ENCODE data around the gene PXDC1. TPM values are rescaled to one million over a fixed set of nuclear protein-coding genes. Genes with fewer than 3 reads are reported as not detected.
A peak's percentile ranks its signal among the peaks of the same experiment; 100 is the strongest.

The PXDC1 gene
- total and polyA plus RNA-seq, 8 donors = 1.2 to 90.1 (median 35.3) TPM

- 53 to 57% (median 56%) methylated on average over 12 of the region's 12 CpGs for WGBS, 5 donors
- peaks cover 49 to 79% (median 77%) of the 10 kb centered on the region in 4 donors for H3K4me1 ChIP-seq
- DNase-seq = peak; percentile 72 to 78
These were observed 3.1 kb downstream of the PXDC1 start for GRCh38 chr6:3748208-3749066.

GRCh38 chr6:3747100-3747737 lies 4.3 kb downstream of the PXDC1 start:
- Histone ChIP-seq H3K27ac (peak overlapping the region in 3 of 5 donors; percentile 1 to 96 (median 81)), H3K36me3 (peaks cover 0 to 14% (median 6%) of the 10 kb centered on the region in 4 donors)

More at GRCh38 chr6:3748208-3749066, 3.1 kb downstream of the PXDC1 start:
- Histone ChIP-seq H3K27ac (peak overlapping the region; percentile 94 to 99 (median 96)), H3K4me3 (peak overlapping the region; percentile 56 to 82 (median 78)), H3K36me3 (peaks cover 0 to 14% (median 6%) of the 10 kb centered on the region in 4 donors), H3K27me3 (peaks cover 0 to 22% (median 0%) of the 10 kb centered on the region in 3 donors), H3K9me3 (no peaks in the 10 kb centered on the region)
- intact Hi-C loops (cut with DNase I; ENCODE audit: low total_unique reads) = loop anchor here (10.0 kb wide), 1 partner anchor 76 kb away; no protein-coding TSS in a partner anchor
- TF ChIP-seq EP300 (IDR thresholded peaks at IDR 0.05) = no peak
- TF ChIP-seq POLR2A (IDR thresholded peaks at IDR 0.05) = no peak
- TF ChIP-seq CTCF (IDR thresholded peaks at IDR 0.05) = peak in 5 of 7 experiments; percentile 19 to 45 (median 36)
- TF ChIP-seq POLR2AphosphoS5 (IDR thresholded peaks at IDR 0.05) = peak in 1 of 3 donors; percentile 52

DNA sequence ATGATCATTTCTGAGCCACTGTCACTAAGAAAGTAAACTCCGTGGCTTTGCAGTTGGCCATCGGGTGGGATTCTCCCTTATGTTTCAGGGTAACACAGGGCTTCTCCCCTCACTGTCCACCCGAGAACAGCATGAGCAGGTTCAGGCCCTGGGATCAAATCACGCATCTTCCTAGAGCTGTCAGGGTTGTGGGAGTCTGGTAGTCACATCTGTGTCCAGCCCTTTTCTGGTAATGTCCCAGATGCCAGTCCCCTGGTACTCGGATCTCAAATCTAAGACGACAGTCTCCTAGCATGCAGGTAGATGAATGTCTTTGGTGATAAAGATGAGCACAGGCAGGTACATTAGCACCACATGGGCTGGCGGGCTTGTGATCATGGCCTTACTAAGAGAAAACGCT lies 4.8 kb downstream of the PXDC1 start:
- intact Hi-C loops (cut with DNase I; ENCODE audit: low total_unique reads) = loop anchor here (10.0 kb wide), 1 partner anchor 78 kb away; no protein-coding TSS in a partner anchor
- no peak overlapping the region for H3K4me3 ChIP-seq
- peaks cover 67 to 90% (median 83%) of the 10 kb centered on the region in 4 donors for H3K4me1 ChIP-seq
- H3K36me3 ChIP-seq = peaks cover 0 to 14% (median 6%) of the 10 kb centered on the region in 4 donors
- H3K27me3 ChIP-seq = peaks cover 0 to 13% (median 0%) of the 10 kb centered on the region in 3 donors
- no peak for DNase-seq
- TF ChIP-seq CTCF (IDR thresholded peaks at IDR 0.05) (no peak), POLR2A (IDR thresholded peaks at IDR 0.05) (no peak), POLR2AphosphoS5 (IDR thresholded peaks at IDR 0.05) (no peak), EP300 (IDR thresholded peaks at IDR 0.05) (no peak)
- no peaks in the 10 kb centered on the region for H3K9me3 ChIP-seq
- WGBS, 5 donors = 92 to 95% (median 94%) methylated on average over 4 to 8 of the region's 8 CpGs
- H3K27ac ChIP-seq = peak overlapping the region in 3 of 5 donors; percentile 1 to 81 (median 23)

More at GRCh38 chr6:3747100-3747737, 4.3 kb downstream of the PXDC1 start:
- TF ChIP-seq EP300 (IDR thresholded peaks at IDR 0.05) (no peak), POLR2A (IDR thresholded peaks at IDR 0.05) (no peak), CTCF (IDR thresholded peaks at IDR 0.05) (no peak), POLR2AphosphoS5 (IDR thresholded peaks at IDR 0.05) (no peak)
- Histone ChIP-seq H3K4me1 (peaks cover 61 to 85% (median 81%) of the 10 kb centered on the region in 4 donors), H3K4me3 (no peak overlapping the region), H3K27me3 (peaks cover 0 to 18% (median 0%) of the 10 kb centered on the region in 3 donors), H3K9me3 (no peaks in the 10 kb centered on the region)
- intact Hi-C loops (cut with DNase I; ENCODE audit: low total_unique reads) = loop anchor here (10.0 kb wide), 1 partner anchor 78 kb away; no protein-coding TSS in a partner anchor
- WGBS, 5 donors = 88 to 93% (median 91%) methylated on average over 12 of the region's 12 CpGs
- DNase-seq = no peak

Measured in stomach (tissue), 9 donors.